Sigmoid colon (tissue), 7 donors: Measurements from ENCODE around the gene LRRC2. TPM values are rescaled to one million over a fixed set of nuclear protein-coding genes. Genes with fewer than 3 reads are reported as not detected.

Source experiments
- DNase-seq: peaks from one replicate; pipeline ENCODE4 v3.0.0-alpha.2; 2019
- H3K27ac ChIP-seq, 4 donors: fragments of 200-600 bp; sonication (generic); one replicate each; pipeline ENCODE4 v1.5.1; 2016 to 2019; ENCODE audit warnings: mild to moderate bottlenecking in 1 of 4
- H3K27me3 ChIP-seq, 3 donors: fragments of 200-600 bp; sonication (generic); one replicate each; pipeline ENCODE4 v1.5.1; 2019; ENCODE audit warnings: mild to moderate bottlenecking in 1 of 3
- H3K36me3 ChIP-seq, 4 donors: fragments of 200-600 bp; sonication (generic); one replicate each; pipeline ENCODE4 v1.5.1; 2016 to 2019
- H3K4me1 ChIP-seq, 4 donors: fragments of 200-600 bp; sonication (generic); one replicate each; pipeline ENCODE4 v1.5.1; 2017 to 2019
- H3K4me3 ChIP-seq, 4 donors: fragments of 200-600 bp; sonication (generic); one replicate each; pipeline ENCODE4 v1.5.1; 2017 to 2019; ENCODE audit warnings: mild to moderate bottlenecking in 2 of 4, moderate library complexity in 1 of 4
- H3K9me3 ChIP-seq, 4 donors: fragments of 200-600 bp in 3 of 4; sonication (generic) in 3 of 4; one replicate each; pipeline versions ENCODE4 v1.5.1 to v1.6.1; 2013 to 2019
- CTCF ChIP-seq, 4 experiments: fragments of 450-650 bp in 3 of 4; fragments of 200-600 bp in 1 of 4; IDR thresholded peaks; one replicate each; pipeline ENCODE4 v1.5.1; 2016 to 2019; ENCODE audit warnings: antibody characterized with exemption in 4 of 4, mild to moderate bottlenecking in 3 of 4, moderate library complexity in 2 of 4
- EP300 ChIP-seq, 4 donors: sonication (generic); formaldehyde crosslinking; IDR thresholded peaks; one replicate each; pipeline ENCODE4 v1.6.1; 2017; ENCODE audit warnings: antibody characterized with exemption in 4 of 4
- POLR2A ChIP-seq, 2 donors: fragments of 450-650 bp; IDR thresholded peaks; one replicate each; pipeline ENCODE4 v1.6.1; 2016; ENCODE audit warnings: antibody characterized with exemption in 2 of 2, mild to moderate bottlenecking in 2 of 2, moderate library complexity in 2 of 2
- POLR2AphosphoS5 ChIP-seq, 4 donors: sonication (generic); formaldehyde crosslinking; IDR thresholded peaks; one replicate each; pipeline ENCODE4 v1.6.1; 2017; ENCODE audit warnings: antibody characterized with exemption in 4 of 4
- WGBS, 2 donors: extraction: QIAGEN DNeasy Blood & Tissue Kit; methylation state at CpG; one replicate each; pipeline ENCODE4 v1.1.7; 2013; 5-methylcytosine and 5-hydroxymethylcytosine counted together
- intact Hi-C: fragments of 100-400 bp; cut with DNase I; formaldehyde crosslinking; loops from one replicate; pipeline ENCODE4 v1.15.1; 2023
- polyA plus RNA-seq, 3 donors: library from polyadenylated mRNA; stranded (reverse); fragments of 200-250 nt; gene quantifications; one replicate each; pipeline ENCODE4 v1.2.3, GENCODE V29; 2013
- total RNA-seq, 4 donors: library from RNA; depleted of rRNA; stranded (reverse); fragments of >200 nt; gene quantifications; one replicate each; pipeline ENCODE4 v1.1.0, GENCODE V29; 2016
- donor health status: healthy with polysubstance abuse.
- donor health status: Bipolar disorder and iron deficiency.
- donor health status: healthy.

LRRC2 gene, protein sequence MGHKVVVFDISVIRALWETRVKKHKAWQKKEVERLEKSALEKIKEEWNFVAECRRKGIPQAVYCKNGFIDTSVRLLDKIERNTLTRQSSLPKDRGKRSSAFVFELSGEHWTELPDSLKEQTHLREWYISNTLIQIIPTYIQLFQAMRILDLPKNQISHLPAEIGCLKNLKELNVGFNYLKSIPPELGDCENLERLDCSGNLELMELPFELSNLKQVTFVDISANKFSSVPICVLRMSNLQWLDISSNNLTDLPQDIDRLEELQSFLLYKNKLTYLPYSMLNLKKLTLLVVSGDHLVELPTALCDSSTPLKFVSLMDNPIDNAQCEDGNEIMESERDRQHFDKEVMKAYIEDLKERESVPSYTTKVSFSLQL
- total RNA-seq (10 to 100 TPM in 1 of 4 donors, 1 to 10 TPM in 3; 3.6 to 11.1 (median 5.8) TPM), polyA plus RNA-seq (1 to 10 TPM in 1 of 3 donors, under 1 TPM in 2; 0.46 to 2.4 (median 0.69) TPM)

- WGBS, 2 donors = 1 to 4% methylated on average over 39 of the region's 39 CpGs
- Histone ChIP-seq H3K36me3 (no peaks in the 10 kb centered on the region), H3K4me1 (peaks cover 0 to 19% (median 11%) of the 10 kb centered on the region in 4 donors), H3K4me3 (peak within 1 kb of the TSS; percentile 44 to 79 (median 64)), H3K9me3 (no peaks in the 10 kb centered on the region), H3K27ac (peak within 1 kb of the TSS in 3 of 4 donors; percentile 63 to 88 (median 77)), H3K27me3 (no peaks in the 10 kb centered on the region)
- intact Hi-C loops = no loop called here
- TF ChIP-seq CTCF (IDR thresholded peaks at IDR 0.05) = no peak
- TF ChIP-seq POLR2AphosphoS5 (IDR thresholded peaks at IDR 0.05) = peak in 3 of 4 donors; percentile 67 to 79 (median 79)
- peak; percentile 74 for DNase-seq
These were observed at the start of gene LRRC2 for GRCh38 chr3:46566040-46566641. Gene LRRC2, minus strand, starts transcription at chr3:46566302. Its CDS starts 14,711 bp downstream, at chr3:46551591.

DNA sequence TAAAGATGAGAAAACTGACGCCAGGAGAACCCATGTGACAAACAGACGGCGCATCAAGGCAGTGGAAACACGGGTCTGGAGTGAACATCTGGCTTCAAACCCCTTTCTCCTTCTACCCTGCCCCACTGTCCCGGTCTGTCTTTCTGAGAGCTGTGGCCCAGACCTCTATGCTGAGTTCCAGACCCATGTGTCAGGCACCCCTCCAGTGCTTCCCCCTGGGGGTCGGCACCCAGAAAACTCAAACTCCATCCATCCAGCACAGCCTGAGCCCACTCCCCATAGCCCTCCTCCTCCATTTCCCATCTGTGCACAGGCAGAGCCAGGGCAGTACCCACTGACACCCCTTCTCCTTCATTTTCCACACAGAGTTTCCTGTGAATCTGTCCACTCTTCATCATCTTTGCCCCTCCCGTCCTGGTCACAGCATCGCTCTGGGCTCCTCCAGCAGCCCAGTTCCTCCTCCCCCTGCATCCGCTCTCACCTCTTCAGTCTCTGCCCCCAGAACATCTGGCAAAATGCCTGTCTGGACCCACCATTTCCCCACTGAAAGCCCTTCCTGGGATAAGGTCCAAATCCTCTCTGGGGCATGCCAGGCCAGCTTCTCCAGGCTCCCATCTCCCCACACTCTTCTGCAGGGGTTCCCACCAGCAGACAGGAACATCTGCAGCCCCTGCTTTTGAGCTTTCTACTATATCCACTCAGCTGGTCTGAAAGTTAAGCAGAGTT, 49.1 kb upstream of the LRRC2 start:
- Histone ChIP-seq H3K27ac (no peak overlapping the region), H3K9me3 (no peaks in the 10 kb centered on the region), H3K36me3 (no peaks in the 10 kb centered on the region), H3K4me1 (no peaks in the 10 kb centered on the region), H3K4me3 (no peak overlapping the region), H3K27me3 (peaks cover 0 to 3% (median 0%) of the 10 kb centered on the region in 3 donors)
- no peak for DNase-seq
- 87 to 91% methylated on average over 9 of the region's 9 CpGs for WGBS, 2 donors
- no peak for TF ChIP-seq CTCF (IDR thresholded peaks at IDR 0.05)
- intact Hi-C loops = no loop called here

DNA sequence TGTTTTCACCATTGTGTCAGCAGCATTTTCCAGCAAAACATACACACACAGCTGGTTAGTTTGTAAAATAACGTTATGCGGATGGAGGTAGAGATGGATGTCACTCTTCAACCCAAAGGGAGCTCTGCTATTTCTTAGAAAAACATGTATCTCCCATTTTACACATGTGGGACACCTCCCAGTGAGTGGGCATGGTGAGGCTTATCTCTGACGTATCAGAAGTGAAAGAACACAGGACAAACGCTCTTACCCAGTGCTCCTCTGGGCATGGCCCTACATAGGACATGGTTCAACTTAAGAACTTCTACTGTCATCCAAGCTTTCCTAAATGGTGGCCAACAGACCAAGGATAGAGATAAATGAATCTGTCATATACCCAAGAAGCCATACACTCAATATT, 48.3 kb upstream of the LRRC2 start:
- no peaks in the 10 kb centered on the region for H3K36me3 ChIP-seq
- 88 to 91% methylated on average over 4 of the region's 4 CpGs for WGBS, 2 donors
- no peak for DNase-seq
- no peak overlapping the region for H3K27ac ChIP-seq
- H3K4me3 ChIP-seq = no peak overlapping the region
- H3K4me1 ChIP-seq = no peaks in the 10 kb centered on the region
- peaks cover 0 to 3% (median 0%) of the 10 kb centered on the region in 3 donors for H3K27me3 ChIP-seq
- intact Hi-C loops = no loop called here
- TF ChIP-seq POLR2AphosphoS5 (IDR thresholded peaks at IDR 0.05) (no peak), POLR2A (IDR thresholded peaks at IDR 0.05) (no peak), CTCF (IDR thresholded peaks at IDR 0.05) (no peak), EP300 (IDR thresholded peaks at IDR 0.05) (no peak)
- no peaks in the 10 kb centered on the region for H3K9me3 ChIP-seq

- intact Hi-C loops = no loop called here
- DNase-seq = no peak
- H3K27ac ChIP-seq = no peak overlapping the region
- TF ChIP-seq POLR2AphosphoS5 (IDR thresholded peaks at IDR 0.05) (no peak), POLR2A (IDR thresholded peaks at IDR 0.05) (no peak), CTCF (IDR thresholded peaks at IDR 0.05) (no peak), EP300 (IDR thresholded peaks at IDR 0.05) (no peak)
- no peaks in the 10 kb centered on the region for H3K9me3 ChIP-seq
- no peaks in the 10 kb centered on the region for H3K36me3 ChIP-seq
- H3K4me1 ChIP-seq = no peaks in the 10 kb centered on the region
- no peak overlapping the region for H3K4me3 ChIP-seq
- H3K27me3 ChIP-seq = peaks cover 0 to 3% (median 0%) of the 10 kb centered on the region in 3 donors
- WGBS, 2 donors = 84 to 85% methylated on average over 10 of the region's 10 CpGs
These were observed 47.4 kb upstream of the LRRC2 start for GRCh38 chr3:46613313-46614005.
